ENCODE data around the gene ACBD3. TPM values are rescaled to one million over a fixed set of nuclear protein-coding genes. Genes with fewer than 3 reads are reported as not detected.

The ACBD3 gene
- total and polyA plus RNA-seq, 2 of the 8 experiments (the other 6 are each of a cell fraction or from before 2014, with no cell fraction given) = 8.4 to 29.4 TPM

DNA sequence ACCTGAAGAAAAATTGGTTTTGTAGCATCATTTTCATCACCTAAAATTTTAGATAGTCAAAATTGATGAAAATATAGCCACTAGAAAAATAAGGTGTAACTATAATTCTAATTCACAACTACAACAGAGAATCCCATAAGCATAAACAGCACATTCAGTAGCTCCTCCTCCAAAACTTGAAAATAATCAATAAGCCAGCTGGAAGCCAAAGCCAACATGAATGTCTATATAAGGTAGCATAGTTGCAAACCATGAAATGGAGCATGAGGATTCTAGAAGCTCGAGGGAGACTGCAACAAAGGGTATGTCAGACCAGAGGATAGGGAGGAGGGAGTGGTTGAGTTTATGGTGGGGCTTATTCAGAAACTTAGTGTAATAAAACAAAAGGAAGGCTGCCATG is 22.4 kb downstream of the ACBD3 start:
- H3K36me3 ChIP-seq (ENCODE audit: control insufficient read depth in 2 of 4, insufficient read depth in 4 of 4, low read length in 3 of 4) = peaks cover 9 to 48% (median 32%) of the 10 kb centered on the region in 4 experiments
- H2BK120ac ChIP-seq (replicated peaks; ENCODE audit: low read depth, low read length) = no peak overlapping the region
- WGBS, 2 experiments (ENCODE audit: extremely low coverage in 1 of 2, insufficient coverage in 1 of 2, insufficient read length in 1 of 2, insufficient replicate concordance in 2 of 2, low coverage in 1 of 2, low lambda C conversion rate in 2 of 2, missing lambda C conversion rate in 1 of 2) = 75% methylated on average over 1 of the region's 1 CpG; no CpG with 5 or more reads in 1 of the 2 experiments
- H3K27ac ChIP-seq (ENCODE audit: low read depth, low read length) = no peak overlapping the region
- H3K23me2 ChIP-seq (ENCODE audit: low read depth, low read length) = no peaks in the 10 kb centered on the region
- H3K14ac ChIP-seq (ENCODE audit: insufficient read length) = no peak overlapping the region
- H2BK5ac ChIP-seq (ENCODE audit: low read depth, low read length) = no peak overlapping the region
- peaks cover 0 to 18% of the 10 kb centered on the region in 2 experiments; a peak in 2 of 4 replicates for H3K79me2 ChIP-seq (ENCODE audit: control insufficient read depth in 1 of 2, insufficient read depth in 2 of 2, low read length in 2 of 2)
- H4K20me1 ChIP-seq (replicated peaks in 1 of 2; ENCODE audit: control insufficient read depth in 1 of 2, insufficient read depth in 2 of 2, low read length in 2 of 2) = peaks cover 0 to 8% of the 10 kb centered on the region in 2 experiments
- H2BK20ac ChIP-seq (ENCODE audit: low read length) = no peak overlapping the region
- H3K9me3 ChIP-seq (ENCODE audit: insufficient read depth in 2 of 2, low read depth in 1 of 2, low read length in 1 of 2) = no peaks in the 10 kb centered on the region
- no peak overlapping the region for H2AFZ ChIP-seq (ENCODE audit: low read length)
- no peak overlapping the region for H4K8ac ChIP-seq (ENCODE audit: extremely low read depth, insufficient read depth, low read length)
- H3K4me1 ChIP-seq (replicated peaks in 1 of 4; ENCODE audit: control insufficient read depth in 3 of 4, insufficient read depth in 4 of 4, low read length in 3 of 4) = no peaks in the 10 kb centered on the region
- H3K18ac ChIP-seq (ENCODE audit: extremely low read depth, low read length) = no peak overlapping the region
- FAIRE-seq (no peak), DNase-seq (ENCODE audit: low read depth in 1 of 2, low spot score in 2 of 2) (no peak)
- POLR2A ChIA-PET (ENCODE audit: partially characterized antibody) = no interaction called here
- CTCF ChIA-PET (ENCODE audit: partially characterized antibody) = interaction anchor here (1.1 kb wide), 1 partner anchor 39 kb away, joined by 3 read pairs; no protein-coding TSS in a partner anchor
- H3K4me3 ChIP-seq (ENCODE audit: extremely low read depth in 1 of 4, insufficient read depth in 2 of 4, low read depth in 3 of 4, low read length in 4 of 4) = no peak overlapping the region
- H3K23ac ChIP-seq (ENCODE audit: insufficient read length) = no peak overlapping the region
- no peak overlapping the region for H2BK12ac ChIP-seq (ENCODE audit: low read depth, low read length)
- no peak overlapping the region for H4K5ac ChIP-seq (ENCODE audit: insufficient read length, low read depth, low read length)
- H3K56ac ChIP-seq (replicated peaks; ENCODE audit: insufficient read length, low read depth, low read length) = no peak overlapping the region
- H3K27me3 ChIP-seq (replicated peaks in 1 of 4; ENCODE audit: control insufficient read depth in 3 of 4, extremely low read depth in 1 of 4, insufficient read depth in 3 of 4, low read length in 3 of 4) = no peaks in the 10 kb centered on the region
- H3K79me1 ChIP-seq (ENCODE audit: low read depth, low read length) = peaks cover 2% of the 10 kb centered on the region
- no peak overlapping the region for H2AK5ac ChIP-seq (ENCODE audit: low read depth, low read length)
- no peak overlapping the region for H3K9ac ChIP-seq (replicated peaks in 1 of 4; ENCODE audit: extremely low read depth in 1 of 4, low read depth in 3 of 4, low read length in 3 of 4)
- H4K91ac ChIP-seq (replicated peaks; ENCODE audit: insufficient read length, low read length) = no peak overlapping the region
- no peak overlapping the region for H3K4me2 ChIP-seq (ENCODE audit: insufficient read depth in 1 of 2, low read depth in 2 of 2, low read length in 2 of 2)
- no peak overlapping the region for H2BK15ac ChIP-seq (ENCODE audit: low read length)
- no peak overlapping the region for H3K4ac ChIP-seq (replicated peaks; ENCODE audit: insufficient read length, low read depth, low read length)
- TF ChIP-seq CBX8 (IDR thresholded peaks at IDR 0.05; ENCODE audit: borderline replicate concordance, low read depth, low read length) (no peak), CREB1 (IDR thresholded peaks at IDR 0.05) (no peak)
